ENCODE measurements around the gene SRR.

DNA sequence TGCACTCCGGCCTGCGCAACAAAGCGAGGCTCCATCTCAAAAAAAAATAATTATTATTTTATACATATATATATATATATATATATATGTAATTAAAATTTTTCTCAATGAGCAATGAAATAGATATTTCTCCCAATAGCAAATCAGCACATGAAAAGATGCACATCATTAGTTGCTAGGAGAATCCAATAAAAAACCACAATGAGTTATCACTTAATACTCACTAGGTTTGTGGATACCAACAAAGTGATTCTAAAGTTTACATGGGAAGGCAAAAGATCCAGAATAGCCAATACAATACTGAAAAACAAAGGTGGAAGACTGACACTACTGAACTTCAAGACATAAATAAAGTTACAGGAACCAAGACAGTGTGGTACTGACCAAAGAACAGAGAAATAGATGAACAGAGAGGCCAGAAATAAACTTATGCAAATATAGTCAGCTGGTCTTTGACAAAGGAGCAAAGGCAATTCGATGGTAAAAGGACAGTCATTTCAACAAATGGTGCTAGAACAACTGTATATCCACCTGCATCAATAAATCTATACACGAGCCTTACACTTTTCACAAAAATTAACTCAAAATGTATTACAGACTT lies 13.8 kb upstream of the SRR start:
- TF ChIP-seq, protein P1, sequence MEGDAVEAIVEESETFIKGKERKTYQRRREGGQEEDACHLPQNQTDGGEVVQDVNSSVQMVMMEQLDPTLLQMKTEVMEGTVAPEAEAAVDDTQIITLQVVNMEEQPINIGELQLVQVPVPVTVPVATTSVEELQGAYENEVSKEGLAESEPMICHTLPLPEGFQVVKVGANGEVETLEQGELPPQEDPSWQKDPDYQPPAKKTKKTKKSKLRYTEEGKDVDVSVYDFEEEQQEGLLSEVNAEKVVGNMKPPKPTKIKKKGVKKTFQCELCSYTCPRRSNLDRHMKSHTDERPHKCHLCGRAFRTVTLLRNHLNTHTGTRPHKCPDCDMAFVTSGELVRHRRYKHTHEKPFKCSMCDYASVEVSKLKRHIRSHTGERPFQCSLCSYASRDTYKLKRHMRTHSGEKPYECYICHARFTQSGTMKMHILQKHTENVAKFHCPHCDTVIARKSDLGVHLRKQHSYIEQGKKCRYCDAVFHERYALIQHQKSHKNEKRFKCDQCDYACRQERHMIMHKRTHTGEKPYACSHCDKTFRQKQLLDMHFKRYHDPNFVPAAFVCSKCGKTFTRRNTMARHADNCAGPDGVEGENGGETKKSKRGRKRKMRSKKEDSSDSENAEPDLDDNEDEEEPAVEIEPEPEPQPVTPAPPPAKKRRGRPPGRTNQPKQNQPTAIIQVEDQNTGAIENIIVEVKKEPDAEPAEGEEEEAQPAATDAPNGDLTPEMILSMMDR (IDR thresholded peaks at IDR 0.05; ENCODE audit: low read length), result no peak
- TF ChIP-seq EZH2 (optimal IDR thresholded peaks at IDR 0.05; ENCODE audit: low read depth, low read length), result no peak

Data from MM.1S (cell line).